Fibroblast of lung (primary cell): ENCODE measurements around the gene PPFIBP2.

Experiments
- CTCF ChIP-seq, 2 donors: IDR thresholded peaks in 1 of 2; conservative IDR thresholded peaks in 1 of 2; 1 replicate in 1 of 2; 2 replicates in 1 of 2; pipeline ENCODE4 v1.5.1; 2011 to 2012; ENCODE audit warnings: low read length in 2 of 2, control low read depth in 1 of 2, inconsistent platforms in 1 of 2, low read depth in 1 of 2, mild to moderate bottlenecking in 1 of 2
- EZH2 ChIP-seq: IDR thresholded peaks from 2 replicates; pipeline ENCODE4 v1.5.1; 2012; ENCODE audit warnings: low read length, control low read depth, mild to moderate bottlenecking; ENCODE audit errors: missing control alignments

DNA sequence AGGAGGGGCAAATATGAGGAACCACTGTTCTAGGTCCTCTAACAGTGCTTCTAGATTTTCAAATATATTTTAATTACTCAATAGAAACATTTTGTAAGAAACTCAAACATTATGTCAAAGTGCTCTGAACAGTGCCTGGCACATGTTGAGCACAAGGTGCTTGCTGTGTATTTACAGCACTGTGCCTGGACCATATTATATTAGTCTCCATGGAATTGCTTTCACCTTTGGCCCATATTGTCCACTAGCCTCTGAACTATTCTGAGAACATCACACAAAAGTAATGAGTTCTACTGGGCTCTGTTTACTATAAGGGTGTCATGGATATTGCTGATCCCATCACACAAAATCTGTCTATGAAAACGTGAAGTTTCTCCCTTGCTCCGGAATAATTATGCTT, 76.7 kb downstream of the PPFIBP2 start:
- TF ChIP-seq CTCF (conservative IDR thresholded peaks at IDR 0.05 in 1 of 2, IDR thresholded peaks at IDR 0.05 in 1 of 2; ENCODE audit: low read depth in 1 of 2, low read length in 2 of 2) (no peak), EZH2 (no peak)
